Loucy (cell line): ENCODE data around the gene TMEM208.

Experiments
- H2AFZ ChIP-seq: fragments of 200-600 bp; sonication (generic); 2 replicates; pipeline ENCODE4 v1.6.0; 2016; ENCODE audit warnings: antibody characterized with exemption, mild to moderate bottlenecking, low read length, moderate library complexity
- H3F3A ChIP-seq: fragments of 200-600 bp; 2 replicates; pipeline ENCODE4 v1.6.0; 2016; ENCODE audit warnings: antibody characterized with exemption, low read depth, mild to moderate bottlenecking
- H3K27me3 ChIP-seq: fragments of 200-600 bp; sonication (generic); 2 replicates; pipeline ENCODE4 v1.6.1; 2014; ENCODE audit warnings: low read length, mild to moderate bottlenecking; ENCODE audit not compliant: insufficient read depth, poor library complexity, severe bottlenecking
- H3K36me3 ChIP-seq: fragments of 200-600 bp; sonication (generic); 2 replicates; pipeline ENCODE4 v1.6.1; 2016; ENCODE audit warnings: low read length; ENCODE audit not compliant: insufficient read depth
- H3K4me1 ChIP-seq: fragments of 200-600 bp; sonication (generic); 2 replicates; pipeline ENCODE4 v1.5.1; 2014; ENCODE audit warnings: low read length, mild to moderate bottlenecking; ENCODE audit not compliant: insufficient read depth, poor library complexity, severe bottlenecking
- H3K4me2 ChIP-seq: fragments of 200-600 bp; sonication (generic); 2 replicates; pipeline ENCODE4 v1.6.0; 2014; ENCODE audit warnings: antibody characterized with exemption, low read length, low read depth, mild to moderate bottlenecking; ENCODE audit not compliant: poor library complexity, severe bottlenecking
- H3K4me3 ChIP-seq: fragments of 200-600 bp; sonication (generic); 2 replicates; pipeline ENCODE4 v1.5.1; 2014; ENCODE audit warnings: low read length, mild to moderate bottlenecking, mixed read lengths; ENCODE audit not compliant: poor library complexity, severe bottlenecking
- H3K79me2 ChIP-seq: fragments of 200-600 bp; sonication (generic); 2 replicates; pipeline ENCODE4 v1.6.1; 2014; ENCODE audit warnings: low read length; ENCODE audit not compliant: insufficient read depth
- H3K9ac ChIP-seq: fragments of 200-600 bp; sonication (generic); 2 replicates; pipeline ENCODE4 v1.6.0; 2014; ENCODE audit warnings: mild to moderate bottlenecking, low read depth, low read length, moderate library complexity; ENCODE audit not compliant: poor library complexity, severe bottlenecking
- H3K9me2 ChIP-seq: fragments of 200-600 bp; sonication (generic); replicated peaks from 2 replicates; pipeline ENCODE4 v1.6.1; 2016; ENCODE audit warnings: low read depth, low read length, mixed read lengths
- H3K9me3 ChIP-seq: fragments of 200-600 bp; sonication (generic); 2 replicates; pipeline ENCODE4 v1.6.1; 2014; ENCODE audit warnings: mild to moderate bottlenecking, antibody characterized with exemption, low read length, low read depth; ENCODE audit not compliant: insufficient read depth
- H4K20me1 ChIP-seq: fragments of 200-600 bp; sonication (generic); 2 replicates; pipeline ENCODE4 v1.6.0; 2014; ENCODE audit warnings: antibody characterized with exemption, low read length, mild to moderate bottlenecking; ENCODE audit not compliant: insufficient read depth, poor library complexity, severe bottlenecking
- CTCF ChIP-seq: fragments of 200-600 bp; sonication (generic); conservative IDR thresholded peaks from 2 replicates; pipeline ENCODE4 v1.5.1; 2014; ENCODE audit warnings: mild to moderate bottlenecking, antibody characterized with exemption, low read length
- EZH2phosphoT487 ChIP-seq: fragments of 200-600 bp; IDR thresholded peaks from 2 replicates; pipeline ENCODE4 v1.6.1; 2018; ENCODE audit warnings: antibody characterized with exemption, mild to moderate bottlenecking, moderate library complexity, borderline replicate concordance

The TMEM208 gene

GRCh38 chr16:67259705-67260104, 32.8 kb downstream of the TMEM208 start:
- H3K4me1 ChIP-seq, result no peaks in the 10 kb centered on the region
- H3K4me3 ChIP-seq, result no peak overlapping the region
- H3K36me3 ChIP-seq, result no peaks in the 10 kb centered on the region
- H3K9me3 ChIP-seq, result no peaks in the 10 kb centered on the region
- no peaks in the 10 kb centered on the region for H3K79me2 ChIP-seq
- no peak overlapping the region for H3K9ac ChIP-seq
- H3K4me2 ChIP-seq, result no peak overlapping the region
- H2AFZ ChIP-seq, result no peak overlapping the region
- no peaks in the 10 kb centered on the region for H3K9me2 ChIP-seq
- no peaks in the 10 kb centered on the region for H3F3A ChIP-seq
- TF ChIP-seq CTCF (no peak), EZH2phosphoT487 (no peak)
- H4K20me1 ChIP-seq, result no peaks in the 10 kb centered on the region
- no peaks in the 10 kb centered on the region for H3K27me3 ChIP-seq

GRCh38 chr16:67260426-67261063, 33.6 kb downstream of the TMEM208 start:
- peak overlapping the region; percentile 10 for H3K9ac ChIP-seq
- no peaks in the 10 kb centered on the region for H3F3A ChIP-seq
- H3K9me3 ChIP-seq, result no peaks in the 10 kb centered on the region
- H3K27me3 ChIP-seq, result no peaks in the 10 kb centered on the region
- no peak for TF ChIP-seq EZH2phosphoT487
- peak; percentile 71 for TF ChIP-seq CTCF
- H3K4me3 ChIP-seq, result no peak overlapping the region
- H2AFZ ChIP-seq, result no peak overlapping the region
- no peaks in the 10 kb centered on the region for H4K20me1 ChIP-seq
- no peaks in the 10 kb centered on the region for H3K79me2 ChIP-seq
- H3K36me3 ChIP-seq, result no peaks in the 10 kb centered on the region
- H3K4me1 ChIP-seq, result no peaks in the 10 kb centered on the region
- no peak overlapping the region for H3K4me2 ChIP-seq
- H3K9me2 ChIP-seq, result no peaks in the 10 kb centered on the region

GRCh38 chr16:67263201-67263600, 36.3 kb downstream of the TMEM208 start:
- Histone ChIP-seq H3K27me3 (no peaks in the 10 kb centered on the region), H3K79me2 (no peaks in the 10 kb centered on the region), H3K4me1 (no peaks in the 10 kb centered on the region), H4K20me1 (no peaks in the 10 kb centered on the region), H2AFZ (no peak overlapping the region), H3K36me3 (no peaks in the 10 kb centered on the region), H3K4me2 (no peak overlapping the region), H3K9me2 (no peaks in the 10 kb centered on the region), H3K9ac (no peak overlapping the region), H3F3A (no peaks in the 10 kb centered on the region), H3K9me3 (no peaks in the 10 kb centered on the region), H3K4me3 (no peak overlapping the region)
- TF ChIP-seq EZH2phosphoT487, result no peak
- TF ChIP-seq CTCF, result no peak
